Endometrial microvascular endothelial cells (primary cell): ENCODE measurements around the gene ZNF280D. TPM values are rescaled to one million over a fixed set of nuclear protein-coding genes. Genes with fewer than 3 reads are reported as not detected.

Experiments used
- in situ Hi-C: cut with HindIII; loops from 2 replicates; pipeline ENCODE4 v1.10.0; 2017; ENCODE audit warnings: low sequenced_read_pairs, low pct_unique_long_range_greater_than_20kb; ENCODE audit errors: inconsistent ontology term
- total RNA-seq: library from RNA; depleted of rRNA; stranded (reverse); fragments of >200 nt; gene quantifications from one replicate; pipeline ENCODE4 v1.2.3, GENCODE V29; 2015; ENCODE audit errors: inconsistent ontology term

ZNF280D gene
- total RNA-seq, 1 donor from 2014 or later, result 11.3 TPM

DNA sequence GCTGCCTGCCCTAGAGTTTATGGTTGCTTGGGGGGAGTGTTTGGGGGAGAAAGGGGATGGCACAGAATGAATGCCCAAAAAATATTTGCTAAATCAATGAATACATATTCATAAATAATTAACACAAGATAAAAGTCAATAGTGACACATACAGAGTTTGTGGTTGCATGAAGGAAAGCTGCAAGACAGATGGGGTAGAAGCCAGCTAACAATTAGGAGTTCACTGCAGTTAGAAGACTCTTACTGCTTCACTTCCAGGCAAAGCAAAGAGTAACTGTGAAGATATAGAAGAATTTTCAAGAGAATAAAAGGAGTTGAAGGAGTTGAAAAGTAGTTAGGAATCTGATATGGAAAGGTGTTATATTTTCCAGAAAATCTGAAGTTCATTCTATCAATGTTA, 72.4 kb downstream of the ZNF280D start:
- in situ Hi-C loops, result no loop called here

DNA sequence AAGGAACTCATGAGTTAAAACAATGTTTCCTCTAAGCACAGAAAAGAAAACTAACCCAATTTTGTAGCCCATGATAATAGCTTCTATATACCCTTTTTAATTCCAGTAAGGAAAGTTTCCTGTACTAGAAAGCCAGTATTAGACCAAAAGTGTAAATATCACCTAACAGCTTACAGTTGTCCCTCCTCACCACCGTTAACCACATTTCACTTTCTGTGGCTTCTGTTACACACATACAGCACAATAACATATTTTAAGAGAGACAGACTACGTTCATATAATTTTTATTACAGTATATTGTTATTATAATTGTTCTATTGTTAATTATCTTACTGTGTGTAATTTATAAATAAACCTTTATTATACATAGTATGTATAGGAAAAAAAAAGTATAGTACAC, 74.1 kb downstream of the ZNF280D start:
- in situ Hi-C loops, result no loop called here

DNA sequence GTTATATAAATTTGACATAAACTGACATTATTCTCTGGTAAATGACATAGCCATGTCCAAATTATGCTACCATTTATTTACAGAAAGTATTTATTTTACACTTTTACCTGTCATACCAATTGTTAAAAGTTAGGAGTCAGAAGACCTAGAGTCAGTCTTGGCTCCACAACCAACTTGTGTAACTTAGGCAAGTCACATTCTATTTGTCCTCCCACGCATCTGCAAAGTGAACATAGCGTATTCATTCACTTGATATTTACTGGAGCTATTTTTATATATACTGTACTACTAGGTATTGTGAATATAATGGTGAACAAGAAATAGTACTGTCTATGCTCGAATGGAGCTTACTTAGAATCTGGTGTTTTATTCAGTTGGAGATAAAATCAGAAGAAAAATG, 78.7 kb downstream of the ZNF280D start:
- in situ Hi-C loops, result no loop called here

DNA sequence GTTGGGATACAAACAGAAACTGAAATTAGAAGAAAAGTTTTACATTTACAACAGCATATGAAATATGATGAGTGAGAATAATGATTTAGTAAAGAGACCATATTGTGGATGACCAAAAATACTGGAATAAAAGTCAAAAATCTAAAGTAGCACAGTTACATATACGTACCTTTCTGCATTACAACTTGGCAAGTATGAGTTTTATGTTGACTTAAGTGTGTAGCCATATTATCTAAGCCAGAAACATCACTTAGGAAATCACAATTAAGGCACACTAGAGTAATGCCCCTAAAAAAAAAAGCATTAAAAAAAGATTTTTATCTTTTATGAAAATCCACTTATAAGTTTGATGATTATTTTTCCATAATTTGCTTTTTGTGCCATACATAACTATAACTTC, 79.1 kb downstream of the ZNF280D start:
- in situ Hi-C loops, result no loop called here

DNA sequence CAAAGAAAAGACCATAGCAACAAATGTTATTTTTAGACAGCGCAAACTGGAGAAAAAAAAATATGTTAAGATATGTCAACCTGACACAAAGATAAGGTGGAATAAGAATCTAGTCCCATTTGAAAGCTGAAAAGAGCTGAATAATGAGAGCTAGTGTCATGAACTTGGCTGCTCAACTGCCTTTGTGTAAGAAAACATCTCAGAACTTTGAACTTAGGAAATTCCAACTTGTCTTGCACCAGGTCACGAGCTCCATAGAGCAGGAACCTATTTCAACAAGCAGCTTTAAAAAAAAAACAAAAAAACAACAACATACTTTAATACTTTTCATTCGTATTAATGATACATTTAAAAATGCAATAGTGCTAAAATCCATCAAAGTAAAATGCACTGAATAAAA, 79.5 kb downstream of the ZNF280D start:
- in situ Hi-C loops, result no loop called here

DNA sequence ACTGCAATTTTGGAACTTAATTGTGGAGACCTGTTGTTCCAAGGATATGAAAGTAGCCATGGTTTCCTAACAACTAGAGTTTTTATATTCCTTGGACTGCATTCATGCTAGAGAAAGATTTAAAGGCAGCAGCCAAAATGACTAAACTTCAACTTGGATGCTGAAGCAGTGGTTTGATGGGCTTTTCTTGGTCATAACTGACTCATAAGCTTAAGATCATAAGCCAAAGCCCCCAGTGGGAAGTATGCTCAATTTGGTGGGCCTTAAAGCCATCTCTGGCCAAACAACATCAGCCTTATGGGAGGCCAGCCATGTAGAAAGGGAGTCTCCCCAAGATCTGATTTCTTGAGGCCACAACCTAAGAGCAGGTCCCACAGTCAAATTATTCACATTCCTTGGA, 80.2 kb downstream of the ZNF280D start:
- in situ Hi-C loops, result no loop called here

DNA sequence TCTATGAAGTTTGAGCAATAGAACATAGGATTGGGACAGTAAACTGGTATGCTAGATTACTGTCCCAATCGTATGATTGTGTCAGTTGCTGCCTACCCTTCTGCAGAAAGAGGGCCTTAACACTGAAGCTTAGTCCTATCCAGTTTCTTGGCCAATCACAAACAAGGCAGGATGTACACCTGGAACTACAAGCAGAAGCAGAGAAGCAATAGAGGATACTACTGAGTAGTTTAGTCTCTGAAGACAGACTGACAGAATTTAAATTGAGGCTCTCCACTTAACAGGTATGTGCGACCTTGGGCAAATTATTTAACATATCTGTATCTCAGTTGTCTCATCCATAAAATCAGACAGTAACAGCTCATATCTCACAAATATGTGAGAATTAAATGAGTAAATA, 85.0 kb downstream of the ZNF280D start:
- in situ Hi-C loops, result no loop called here

DNA sequence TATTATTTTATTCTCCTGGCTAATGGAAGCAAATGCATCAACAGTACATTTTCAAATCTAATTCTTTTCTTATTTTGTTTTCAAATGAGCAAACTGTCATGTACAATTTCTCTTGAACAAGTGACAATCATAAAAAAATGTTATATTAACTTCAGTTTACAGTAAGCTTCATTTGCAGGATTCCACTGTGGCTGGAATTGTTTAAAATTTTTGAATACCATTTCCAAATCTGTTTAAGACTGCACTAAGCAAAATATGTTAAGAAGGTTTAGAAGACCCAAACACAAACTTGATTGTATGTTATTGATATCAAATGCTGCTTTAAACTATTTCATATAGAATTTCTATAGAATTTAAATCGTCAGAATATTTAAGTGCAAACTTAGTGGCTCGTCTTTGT, 92.8 kb downstream of the ZNF280D start:
- in situ Hi-C loops, result no loop called here

DNA sequence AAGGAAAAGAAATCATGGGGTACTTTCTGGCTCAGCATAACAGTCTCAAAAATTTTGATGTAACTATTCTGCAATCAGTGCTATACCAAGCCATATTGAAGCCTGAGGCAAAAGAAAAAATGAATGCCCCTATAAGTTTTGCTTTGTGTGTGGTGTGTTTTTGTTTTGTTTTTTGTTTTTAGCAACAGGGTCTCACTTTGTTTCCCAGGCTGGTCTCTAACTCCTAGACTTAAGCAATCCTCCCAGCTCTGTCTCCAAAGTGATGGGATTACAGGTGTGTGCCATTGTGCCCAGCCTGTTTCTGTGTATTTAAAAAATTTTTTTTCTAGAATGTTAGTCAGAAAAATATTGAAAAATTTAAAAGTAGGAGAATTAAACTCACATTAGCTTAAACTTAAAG, 93.2 kb downstream of the ZNF280D start:
- in situ Hi-C loops, result no loop called here

DNA sequence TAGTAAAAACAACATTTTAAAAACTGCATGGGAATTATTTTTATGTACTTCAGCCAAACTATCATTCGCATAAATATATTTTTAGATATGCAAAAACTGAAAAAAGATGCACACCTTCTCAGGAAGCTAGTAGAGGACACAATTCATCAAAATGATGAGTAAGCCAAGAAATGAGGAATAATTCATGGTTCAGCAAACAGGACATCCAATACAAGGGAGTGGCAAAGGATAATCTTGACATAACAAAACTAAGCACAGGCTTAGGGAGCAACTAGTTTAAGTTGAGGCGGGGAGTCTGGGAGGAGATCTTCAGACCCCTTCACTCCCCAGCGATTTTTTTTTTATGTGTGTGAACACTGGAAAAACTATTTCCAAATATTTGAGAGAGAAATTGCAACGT, 93.7 kb downstream of the ZNF280D start:
- in situ Hi-C loops, result no loop called here

DNA sequence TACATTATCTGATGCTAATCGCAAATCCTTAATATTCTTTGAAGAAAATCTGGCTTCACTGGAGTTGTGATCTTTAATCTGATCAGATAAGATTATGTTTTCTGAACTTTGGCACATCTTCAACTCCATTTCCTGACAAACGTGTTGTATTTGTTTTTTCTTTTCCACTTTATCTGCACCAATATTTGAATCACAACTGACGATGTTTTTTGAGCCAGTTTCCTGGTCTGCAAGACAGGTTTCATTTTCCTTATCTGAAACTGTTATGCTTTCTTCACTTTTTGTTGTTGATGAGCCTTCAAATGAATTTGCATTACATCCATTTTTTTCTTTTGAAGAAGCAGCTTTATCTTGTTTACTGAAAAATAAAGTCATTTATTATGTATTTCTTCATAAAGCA, 101.5 kb downstream of the ZNF280D start:
- in situ Hi-C loops, result no loop called here

DNA sequence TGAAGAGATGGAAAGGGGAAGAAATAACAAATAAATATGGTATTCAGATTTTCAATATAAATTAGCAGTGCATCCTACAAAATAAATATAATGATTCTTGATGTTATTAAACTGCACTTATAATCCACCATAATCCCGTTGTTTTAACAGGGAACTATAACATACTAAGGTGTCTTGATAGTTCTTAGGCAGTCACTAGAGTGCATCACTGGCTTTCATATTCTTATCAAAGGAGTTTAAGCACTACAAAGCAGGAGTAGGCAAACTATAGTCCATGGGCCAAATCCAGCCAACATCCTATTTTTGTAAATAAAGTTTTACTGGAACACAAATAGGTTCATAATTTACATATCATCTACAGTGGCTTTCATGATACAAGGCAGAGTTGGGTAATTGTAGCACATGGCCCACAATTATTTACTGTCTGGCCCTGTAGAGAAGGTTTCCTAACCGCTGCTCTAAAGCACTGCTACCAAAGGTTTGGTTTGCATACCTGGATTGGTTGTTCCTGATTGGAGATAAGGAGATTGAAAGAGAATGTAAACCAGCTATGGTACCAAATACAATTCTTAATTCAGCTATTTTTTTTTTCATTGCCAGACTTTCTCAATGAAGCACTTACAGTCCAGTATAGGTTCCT, 104.3 kb downstream of the ZNF280D start:
- in situ Hi-C loops, result no loop called here

DNA sequence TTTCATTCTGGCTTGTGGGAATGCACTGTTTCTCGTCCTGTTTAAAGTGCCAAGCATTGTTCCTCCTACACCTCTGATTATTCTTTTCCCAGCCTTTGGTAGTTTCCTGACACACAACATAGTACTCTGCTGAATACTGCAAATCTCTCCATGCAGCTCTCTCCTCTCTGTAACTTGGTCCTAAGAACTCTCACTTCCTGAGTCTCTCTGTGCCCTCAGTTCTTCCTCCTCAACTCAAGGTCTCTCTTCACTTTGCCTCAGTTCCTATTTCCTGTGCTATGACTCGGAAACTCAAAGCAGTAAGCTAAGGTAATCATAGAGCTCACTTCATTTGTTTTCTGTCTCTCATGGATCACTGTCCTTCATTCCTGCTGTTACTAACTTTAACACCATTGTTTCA, 113.4 kb downstream of the ZNF280D start:
- in situ Hi-C loops, result no loop called here

DNA sequence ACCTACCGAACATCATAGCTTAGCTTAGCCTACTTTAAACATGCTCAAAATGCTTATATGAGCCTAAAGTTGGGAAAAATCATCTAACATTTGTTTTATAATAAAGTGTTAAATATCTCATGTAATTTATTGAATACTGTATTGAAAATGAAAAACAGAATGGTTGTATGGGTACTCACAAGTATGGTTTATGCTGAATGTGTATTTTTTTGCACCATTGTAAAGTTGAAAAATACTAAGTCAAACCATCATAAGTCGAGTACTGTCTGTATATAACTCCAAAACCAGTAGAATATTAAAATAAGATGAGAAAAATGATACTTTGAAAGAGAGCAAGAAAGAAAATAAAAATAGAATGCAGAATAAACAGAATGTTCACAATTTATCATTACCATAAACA, 115.7 kb downstream of the ZNF280D start:
- in situ Hi-C loops, result no loop called here

DNA sequence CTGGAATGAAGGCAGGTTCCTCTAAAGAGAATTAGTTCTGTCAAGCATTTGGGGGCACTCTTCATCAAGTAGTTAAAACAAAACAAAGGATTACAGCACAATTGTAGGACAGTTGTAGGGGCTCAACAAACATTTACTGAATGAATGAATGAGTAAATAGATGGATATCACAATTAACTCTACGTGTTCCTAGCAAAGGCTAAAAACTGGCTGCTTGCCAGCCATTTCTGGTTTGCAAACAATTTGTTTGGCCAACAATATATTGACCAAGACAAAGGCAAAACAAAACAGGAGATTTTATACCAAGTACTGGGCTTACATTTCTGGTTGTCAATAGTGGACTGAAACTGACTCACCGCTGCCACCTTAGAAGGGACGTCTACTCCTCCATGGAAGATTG, 116.8 kb downstream of the ZNF280D start:
- in situ Hi-C loops, result no loop called here

DNA sequence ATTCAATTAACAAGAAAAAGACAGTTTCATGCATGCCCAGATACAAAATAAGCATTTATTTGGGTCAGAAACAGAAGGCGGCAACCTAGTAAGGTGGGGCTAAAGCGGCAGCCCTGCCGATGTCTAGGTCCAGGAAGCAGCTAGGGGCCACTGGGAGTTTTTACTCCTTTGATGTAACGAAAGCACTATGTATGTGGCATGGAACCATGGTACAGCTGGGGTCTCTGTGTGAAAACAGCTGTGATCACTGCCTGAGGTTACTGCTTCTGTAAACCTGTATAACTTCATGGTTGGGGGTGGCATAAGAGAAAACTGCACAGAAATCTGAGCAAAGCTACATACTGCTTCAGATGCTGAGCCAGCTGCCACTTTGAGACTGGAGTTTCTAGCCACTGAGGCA, 119.5 kb downstream of the ZNF280D start:
- in situ Hi-C loops, result no loop called here

DNA sequence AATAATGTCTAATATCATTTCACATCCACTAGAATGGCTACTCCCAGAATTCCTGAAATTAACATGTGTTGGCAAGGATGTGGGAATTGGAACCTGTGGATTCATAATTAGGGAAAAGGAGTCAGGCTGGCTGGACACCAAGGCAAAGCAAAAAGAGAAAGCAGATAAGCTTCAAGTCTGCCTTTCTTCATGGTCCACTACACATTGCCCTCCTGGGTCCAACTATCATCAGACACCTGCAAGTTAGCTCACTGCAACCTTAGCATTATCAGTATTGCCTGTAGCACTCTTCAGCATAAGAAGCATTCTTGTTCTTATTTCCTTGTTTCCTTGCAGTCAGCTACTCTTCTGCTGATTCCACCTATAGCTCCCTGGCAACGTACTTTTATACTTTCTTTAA, 124.3 kb downstream of the ZNF280D start:
- in situ Hi-C loops, result no loop called here

DNA sequence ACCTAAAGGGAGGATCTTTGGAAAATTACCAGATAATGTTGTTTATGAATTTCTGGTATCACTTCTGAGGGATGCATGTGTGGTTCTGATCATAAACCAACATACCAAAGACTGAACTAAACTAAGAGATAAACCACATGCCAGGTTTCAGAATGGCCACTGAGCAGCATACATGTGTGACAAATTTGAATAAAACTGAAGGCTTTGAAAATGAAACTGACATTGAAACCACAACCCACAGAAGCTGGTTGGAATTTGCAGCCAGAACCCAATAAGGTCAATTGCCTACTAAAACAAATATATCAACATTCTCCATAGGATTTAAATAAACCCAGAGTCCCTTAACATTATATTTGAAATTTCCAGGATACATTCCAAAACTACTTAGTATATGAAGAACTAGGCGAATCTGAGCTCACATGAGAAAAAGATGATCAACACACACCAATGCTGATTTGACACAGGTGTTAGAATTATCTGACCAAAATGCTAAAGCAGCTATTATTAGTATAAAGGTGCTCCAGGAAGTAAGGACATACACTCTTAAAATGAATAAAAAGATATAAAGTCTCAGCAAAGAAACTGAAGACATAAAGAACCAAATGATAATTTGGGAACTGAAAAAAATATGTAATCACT, 125.0 kb downstream of the ZNF280D start:
- in situ Hi-C loops, result no loop called here

DNA sequence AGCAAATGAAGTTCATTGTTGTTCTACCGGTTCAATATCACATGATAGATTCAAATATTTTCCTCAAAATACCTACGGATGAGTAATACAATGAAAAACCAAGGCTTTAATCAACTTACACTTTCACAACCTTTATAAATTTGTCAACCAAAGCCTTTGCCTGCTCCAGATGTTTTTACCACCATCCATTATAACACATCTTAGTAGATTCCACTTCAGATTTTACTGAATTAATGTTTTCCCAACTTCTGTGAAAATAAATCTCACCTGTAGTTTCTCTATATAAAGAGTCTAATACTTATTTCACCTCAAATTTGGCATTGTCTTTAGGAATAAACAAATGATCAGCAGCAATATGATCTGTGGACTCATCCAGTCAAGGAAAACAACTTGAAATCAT, 131.1 kb downstream of the ZNF280D start:
- in situ Hi-C loops, result no loop called here

DNA sequence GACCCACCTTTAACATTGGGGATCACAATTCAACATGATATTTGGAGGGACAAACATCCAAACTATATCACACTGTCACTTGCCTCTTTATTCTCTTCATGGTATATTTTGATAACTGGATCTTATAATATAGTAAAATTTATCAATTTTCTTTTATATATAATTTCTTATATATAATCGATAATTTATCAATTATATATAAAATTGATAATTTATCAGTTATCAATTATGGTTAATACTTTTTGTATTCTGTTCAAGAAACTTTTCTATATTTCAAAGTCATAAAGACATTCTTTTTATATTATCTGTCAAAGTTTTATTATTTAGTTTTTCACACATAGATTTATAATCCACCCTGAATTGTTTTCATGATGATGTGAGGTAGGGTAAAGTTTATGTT, 132.9 kb downstream of the ZNF280D start:
- in situ Hi-C loops, result no loop called here

DNA sequence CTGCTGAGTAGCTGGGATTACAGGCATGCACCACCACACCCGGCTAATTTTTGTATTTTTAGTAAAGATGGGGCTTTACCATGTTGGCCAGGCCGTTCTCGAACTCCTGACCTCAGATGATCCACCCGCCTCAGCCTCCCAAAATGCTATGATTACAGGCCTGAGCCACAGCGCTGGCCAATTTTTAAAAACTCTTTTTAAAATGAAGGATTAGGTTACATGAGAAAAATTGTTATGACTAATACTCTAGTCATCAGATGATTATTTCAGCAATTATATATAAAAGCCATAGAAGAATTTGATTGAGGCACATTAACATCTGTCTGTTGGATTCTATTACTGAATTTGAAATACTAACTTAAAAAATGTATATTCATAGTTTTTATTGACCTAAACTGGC, 134.3 kb downstream of the ZNF280D start:
- in situ Hi-C loops, result no loop called here
